RCC 7860 (cell line): ENCODE data around the gene APBB2.
A peak's percentile ranks its signal among the peaks of the same experiment; 100 is the strongest.
"Not testable (repeated sequence)": the region's sequence is repeated elsewhere in the genome, so short reads cannot be mapped to it uniquely, and the experiment has no call there.

Experiments
- DNase-seq: peaks from one replicate; pipeline ENCODE4 v3.0.0-alpha.2; 2015; ENCODE audit warnings: low spot score
- FAIRE-seq: peaks from 2 replicates; lab custom pipeline; 2012; peaks lifted over from hg19 to GRCh38; lab: Jason Lieb, UNC

APBB2 gene

GRCh38 chr4:40919976-40920375 is 294.4 kb downstream of the APBB2 start:
- FAIRE-seq, DNase-seq: not testable (repeated sequence)

- FAIRE-seq (no peak), DNase-seq (no peak)
These were observed 296.0 kb downstream of the APBB2 start for GRCh38 chr4:40918330-40918729.

GRCh38 chr4:40916880-40917279 is 297.5 kb downstream of the APBB2 start:
- no peak for DNase-seq

GRCh38 chr4:40916218-40916555 is 298.2 kb downstream of the APBB2 start:
- peak; percentile 60 for DNase-seq
- no peak for FAIRE-seq

More at GRCh38 chr4:40916880-40917279, 297.5 kb downstream of the APBB2 start:
- FAIRE-seq = no peak

- peak; percentile 89 for FAIRE-seq
- peak; percentile 78 for DNase-seq
These were observed 298.8 kb downstream of the APBB2 start for GRCh38 chr4:40915318-40916217.

- DNase-seq (no peak), FAIRE-seq (no peak)
These were observed 301.7 kb downstream of the APBB2 start for GRCh38 chr4:40912460-40913184.

GRCh38 chr4:40910706-40911105 is 303.6 kb downstream of the APBB2 start:
- FAIRE-seq (no peak), DNase-seq (no peak)

- DNase-seq (peak; percentile 58), FAIRE-seq (peak; percentile 73)
These were observed 304.9 kb downstream of the APBB2 start for GRCh38 chr4:40909363-40909876.

GRCh38 chr4:40908702-40909362 is 305.5 kb downstream of the APBB2 start:
- FAIRE-seq = no peak

GRCh38 chr4:40908297-40908696 is 306.0 kb downstream of the APBB2 start:
- no peak for DNase-seq
- no peak for FAIRE-seq

More at GRCh38 chr4:40908702-40909362, 305.5 kb downstream of the APBB2 start:
- peak; percentile 69 for DNase-seq

- FAIRE-seq = no peak
- DNase-seq = no peak
These were observed 308.9 kb downstream of the APBB2 start for GRCh38 chr4:40905414-40905813.

- not testable (repeated sequence) for DNase-seq, FAIRE-seq
These were observed 313.8 kb downstream of the APBB2 start for GRCh38 chr4:40900531-40900930.

- DNase-seq (peak; percentile 23), FAIRE-seq (no peak)
These were observed 316.7 kb downstream of the APBB2 start for GRCh38 chr4:40897557-40898203.

- DNase-seq = no peak
- no peak for FAIRE-seq
These were observed 323.6 kb downstream of the APBB2 start for GRCh38 chr4:40890764-40891163.

GRCh38 chr4:40890199-40890598 is 324.1 kb downstream of the APBB2 start:
- FAIRE-seq (no peak), DNase-seq (no peak)

GRCh38 chr4:40888933-40889332 is 325.4 kb downstream of the APBB2 start:
- DNase-seq = no peak
- no peak for FAIRE-seq

GRCh38 chr4:40887764-40888131 is 326.6 kb downstream of the APBB2 start:
- FAIRE-seq (no peak), DNase-seq (no peak)

- FAIRE-seq (no peak), DNase-seq (no peak)
These were observed 327.2 kb downstream of the APBB2 start for GRCh38 chr4:40886931-40887763.

GRCh38 chr4:40881851-40882250 is 332.5 kb downstream of the APBB2 start:
- FAIRE-seq (no peak), DNase-seq (no peak)

- DNase-seq (no peak), FAIRE-seq (no peak)
These were observed 333.2 kb downstream of the APBB2 start for GRCh38 chr4:40881096-40881495.
